OCI-LY1 (cell line): ENCODE measurements around the gene PHOSPHO2.

Experiments
- H2AFZ ChIP-seq: fragments of 200-600 bp; sonication (generic), shearing (Covaris generic); 2 replicates; pipeline ENCODE4 v1.6.0; 2014; ENCODE audit warnings: antibody characterized with exemption, mild to moderate bottlenecking, low read length
- H3F3A ChIP-seq: fragments of 200-600 bp; sonication (generic), shearing (Covaris generic); 2 replicates; pipeline ENCODE4 v1.6.0; 2014; ENCODE audit warnings: mild to moderate bottlenecking, antibody characterized with exemption, low read length, moderate library complexity; ENCODE audit not compliant: insufficient read depth
- H3K27ac ChIP-seq: fragments of 200-600 bp; sonication (generic); 2 replicates; pipeline ENCODE4 v1.5.1; 2014; ENCODE audit warnings: low read length, mixed run types, mild to moderate bottlenecking, low read depth; ENCODE audit not compliant: poor library complexity, severe bottlenecking
- H3K27me3 ChIP-seq: fragments of 200-600 bp; sonication (generic); 2 replicates; pipeline ENCODE4 v1.6.0; 2014; ENCODE audit warnings: antibody characterized with exemption, mild to moderate bottlenecking, low read length, moderate library complexity; ENCODE audit not compliant: insufficient read depth
- H3K36me3 ChIP-seq: fragments of 200-600 bp; sonication (generic); 2 replicates; pipeline ENCODE4 v1.6.1; 2014; ENCODE audit warnings: mild to moderate bottlenecking, antibody characterized with exemption, low read length, moderate library complexity, mixed read lengths; ENCODE audit not compliant: insufficient read depth
- H3K4me1 ChIP-seq: fragments of 200-600 bp; sonication (generic); 2 replicates; pipeline ENCODE4 v1.5.1; 2014; ENCODE audit warnings: mild to moderate bottlenecking, low read length, moderate library complexity; ENCODE audit not compliant: insufficient read depth, severe bottlenecking
- H3K4me2 ChIP-seq: fragments of 200-600 bp; sonication (generic), shearing (Covaris generic); 2 replicates; pipeline ENCODE4 v1.6.1; 2014; ENCODE audit warnings: low read length
- H3K4me3 ChIP-seq: fragments of 200-600 bp; sonication (generic); 2 replicates; pipeline ENCODE4 v1.5.1; 2014; ENCODE audit warnings: low read length, low read depth, mild to moderate bottlenecking, mixed read lengths; ENCODE audit not compliant: poor library complexity, severe bottlenecking
- H3K79me2 ChIP-seq: fragments of 200-600 bp; shearing (Covaris generic); 2 replicates; pipeline ENCODE4 v1.6.1; 2016; ENCODE audit warnings: mixed run types, low read length, mixed read lengths; ENCODE audit not compliant: insufficient read depth
- H3K9ac ChIP-seq: fragments of 200-600 bp; sonication (generic), shearing (Covaris generic); 2 replicates; pipeline ENCODE4 v1.6.1; 2014; ENCODE audit warnings: mild to moderate bottlenecking, low read length, mixed read lengths
- H3K9me2 ChIP-seq: fragments of 200-600 bp; sonication (generic), shearing (Covaris generic); 2 replicates; pipeline ENCODE4 v1.6.1; 2014; ENCODE audit warnings: low read depth, mild to moderate bottlenecking, low read length, mixed read lengths
- H3K9me3 ChIP-seq: fragments of 200-600 bp; shearing (Covaris generic); 2 replicates; pipeline ENCODE4 v1.6.1; 2014; ENCODE audit warnings: low read length, mixed read lengths
- H4K20me1 ChIP-seq: fragments of 200-600 bp; sonication (generic), shearing (Covaris generic); 2 replicates; pipeline ENCODE4 v1.6.0; 2016; ENCODE audit warnings: mild to moderate bottlenecking, low read length; ENCODE audit not compliant: insufficient read depth
- CTCF ChIP-seq: fragments of 200-600 bp; sonication (generic), shearing (Covaris generic); IDR thresholded peaks from 2 replicates; pipeline ENCODE4 v1.5.1; 2017; ENCODE audit warnings: mild to moderate bottlenecking, antibody characterized with exemption, low read length, moderate library complexity, mixed read lengths
- EZH2 ChIP-seq: fragments of 200-600 bp; sonication (generic), shearing (Covaris generic); IDR thresholded peaks from 2 replicates; pipeline ENCODE4 v1.8.0; 2017; ENCODE audit warnings: borderline replicate concordance, mixed run types, mild to moderate bottlenecking, antibody characterized with exemption, low read length, moderate library complexity, mixed read lengths

The PHOSPHO2 gene

GRCh38 chr2:169653636-169654035 lies 40.6 kb upstream of the PHOSPHO2 start:
- Histone ChIP-seq H4K20me1 (no peaks in the 10 kb centered on the region), H3K27me3 (no peaks in the 10 kb centered on the region), H3K4me1 (no peaks in the 10 kb centered on the region), H3F3A (no peaks in the 10 kb centered on the region), H3K4me3 (no peak overlapping the region), H3K36me3 (no peaks in the 10 kb centered on the region), H2AFZ (no peak overlapping the region), H3K79me2 (no peaks in the 10 kb centered on the region), H3K27ac (no peak overlapping the region), H3K9me2 (no peaks in the 10 kb centered on the region), H3K9me3 (no peaks in the 10 kb centered on the region), H3K4me2 (no peak overlapping the region), H3K9ac (no peak overlapping the region)
- TF ChIP-seq CTCF: no peak
- no peak for TF ChIP-seq EZH2

- Histone ChIP-seq H3K27ac (no peak overlapping the region), H2AFZ (no peak overlapping the region), H3K9me2 (no peaks in the 10 kb centered on the region), H3K4me2 (no peak overlapping the region), H3K9me3 (no peaks in the 10 kb centered on the region), H3K27me3 (no peaks in the 10 kb centered on the region), H3F3A (no peaks in the 10 kb centered on the region), H3K79me2 (no peaks in the 10 kb centered on the region), H3K9ac (no peak overlapping the region), H3K36me3 (no peaks in the 10 kb centered on the region), H3K4me1 (no peaks in the 10 kb centered on the region), H3K4me3 (no peak overlapping the region), H4K20me1 (no peaks in the 10 kb centered on the region)
- TF ChIP-seq CTCF: no peak
- no peak for TF ChIP-seq EZH2
Measured at GRCh38 chr2:169656164-169656563, 38.1 kb upstream of the PHOSPHO2 start.

- Histone ChIP-seq H4K20me1 (no peaks in the 10 kb centered on the region), H3F3A (no peaks in the 10 kb centered on the region), H3K9me2 (no peaks in the 10 kb centered on the region), H2AFZ (no peak overlapping the region), H3K27me3 (no peaks in the 10 kb centered on the region), H3K4me2 (no peak overlapping the region), H3K27ac (no peak overlapping the region), H3K79me2 (no peaks in the 10 kb centered on the region), H3K4me1 (no peaks in the 10 kb centered on the region), H3K9me3 (no peaks in the 10 kb centered on the region), H3K36me3 (no peaks in the 10 kb centered on the region), H3K4me3 (no peak overlapping the region), H3K9ac (no peak overlapping the region)
- TF ChIP-seq CTCF (no peak), EZH2 (no peak)
Measured at GRCh38 chr2:169658877-169659276, 35.4 kb upstream of the PHOSPHO2 start.
